Right lobe of liver (tissue), 4 donors: ENCODE data around the gene SPTBN4.

Experiments used
- CTCF ChIP-seq, 4 donors: fragments of 200-600 bp in 3 of 4; fragments of 450-650 bp in 1 of 4; IDR thresholded peaks; one replicate each; pipeline versions ENCODE4 v1.5.1 to v1.8.0; 2016 to 2022; ENCODE audit warnings: antibody characterized with exemption in 4 of 4, mild to moderate bottlenecking in 2 of 4
- POLR2A ChIP-seq: fragments of 450-650 bp; IDR thresholded peaks from one replicate; pipeline ENCODE4 v1.6.1; 2017; ENCODE audit warnings: antibody characterized with exemption, mild to moderate bottlenecking
- donor health status: DM: no; HTN: no; CAD: no.
- donor health status: DM: no; HTN: no; CAD: no.
- donor health status: DM: no; HTN: yes; CAD: no.

- no peak for TF ChIP-seq CTCF (IDR thresholded peaks at IDR 0.05)
- no peak for TF ChIP-seq POLR2A
Observed at GRCh38 chr19:40419066-40419612, 47.7 kb upstream of the SPTBN4 start.
